Duodenal mucosa (tissue), 2 donors: ENCODE data around the gene MN1.

Experiments used
- H3K27ac ChIP-seq: one replicate; pipeline ENCODE4 v1.7.0; 2013; ENCODE audit warnings: low read depth, low read length
- H3K27me3 ChIP-seq, 2 donors: one replicate each; pipeline ENCODE4 v1.7.0; 2013; ENCODE audit warnings: low read length in 2 of 2, control low read depth in 1 of 2; ENCODE audit not compliant: insufficient read depth in 2 of 2, control insufficient read depth in 1 of 2
- H3K36me3 ChIP-seq, 2 donors: one replicate each; pipeline ENCODE4 v1.7.0; 2013; ENCODE audit warnings: low read length in 2 of 2, control low read depth in 1 of 2; ENCODE audit not compliant: insufficient read depth in 2 of 2, control insufficient read depth in 1 of 2
- H3K4me1 ChIP-seq, 2 donors: one replicate each; pipeline ENCODE4 v1.7.0; 2013; ENCODE audit warnings: low read length in 2 of 2, control low read depth in 1 of 2; ENCODE audit not compliant: insufficient read depth in 2 of 2, control insufficient read depth in 1 of 2
- H3K4me3 ChIP-seq, 2 donors: one replicate each; pipeline ENCODE4 v1.7.0; 2013; ENCODE audit warnings: low read length in 2 of 2, low read depth in 1 of 2
- H3K9ac ChIP-seq, 2 donors: one replicate each; pipeline ENCODE4 v1.7.0; 2013; ENCODE audit warnings: low read length in 2 of 2, low read depth in 1 of 2
- H3K9me3 ChIP-seq, 2 donors: one replicate each; pipeline ENCODE4 v1.7.0; 2013; ENCODE audit warnings: low read length in 2 of 2, control low read depth in 1 of 2; ENCODE audit not compliant: control insufficient read depth in 1 of 2

MN1 gene

GRCh38 chr22:27800250-27801201 lies 1.0 kb downstream of the MN1 start:
- peaks cover 0 to 16% of the 10 kb centered on the region in 2 donors for H3K4me1 ChIP-seq
- H3K36me3 ChIP-seq: no peaks in the 10 kb centered on the region
- H3K27me3 ChIP-seq: peaks cover 14 to 21% of the 10 kb centered on the region in 2 donors
- H3K9me3 ChIP-seq: no peaks in the 10 kb centered on the region
- H3K4me3 ChIP-seq: peak overlapping the region; percentile 70 to 73
- peak overlapping the region in 1 of 2 donors; percentile 25 for H3K9ac ChIP-seq
- H3K27ac ChIP-seq: peak overlapping the region; percentile 10

GRCh38 chr22:27799827-27800249 lies 1.7 kb downstream of the MN1 start:
- no peak overlapping the region for H3K9ac ChIP-seq
- H3K4me3 ChIP-seq: peak overlapping the region in 1 of 2 donors; percentile 43
- no peaks in the 10 kb centered on the region for H3K36me3 ChIP-seq
- H3K27me3 ChIP-seq: peaks cover 9 to 21% of the 10 kb centered on the region in 2 donors
- H3K4me1 ChIP-seq: peaks cover 0 to 16% of the 10 kb centered on the region in 2 donors
- H3K9me3 ChIP-seq: no peaks in the 10 kb centered on the region
- no peak overlapping the region for H3K27ac ChIP-seq

GRCh38 chr22:27799015-27799826 lies 2.3 kb downstream of the MN1 start:
- Histone ChIP-seq H3K9me3 (no peaks in the 10 kb centered on the region), H3K27ac (no peak overlapping the region), H3K4me3 (peak overlapping the region in 1 of 2 donors; percentile 32), H3K9ac (no peak overlapping the region), H3K27me3 (peaks cover 9 to 22% of the 10 kb centered on the region in 2 donors), H3K36me3 (no peaks in the 10 kb centered on the region), H3K4me1 (peaks cover 0 to 13% of the 10 kb centered on the region in 2 donors)

GRCh38 chr22:27798511-27799014 lies 3.0 kb downstream of the MN1 start:
- Histone ChIP-seq H3K9ac (no peak overlapping the region), H3K36me3 (no peaks in the 10 kb centered on the region), H3K4me3 (no peak overlapping the region), H3K4me1 (peaks cover 0 to 13% of the 10 kb centered on the region in 2 donors), H3K27ac (no peak overlapping the region), H3K9me3 (no peaks in the 10 kb centered on the region), H3K27me3 (peaks cover 9 to 21% of the 10 kb centered on the region in 2 donors)

- no peaks in the 10 kb centered on the region for H3K9me3 ChIP-seq
- no peaks in the 10 kb centered on the region for H3K36me3 ChIP-seq
- peaks cover 0 to 13% of the 10 kb centered on the region in 2 donors for H3K4me1 ChIP-seq
- H3K27me3 ChIP-seq: peaks cover 9 to 21% of the 10 kb centered on the region in 2 donors
- H3K27ac ChIP-seq: no peak overlapping the region
- H3K4me3 ChIP-seq: no peak overlapping the region
- no peak overlapping the region for H3K9ac ChIP-seq
Observed at GRCh38 chr22:27797520-27798391, 3.8 kb downstream of the MN1 start.

GRCh38 chr22:27796829-27797519 lies 4.6 kb downstream of the MN1 start:
- H3K4me1 ChIP-seq: peaks cover 0 to 8% of the 10 kb centered on the region in 2 donors
- H3K9ac ChIP-seq: no peak overlapping the region
- peaks cover 9 to 19% of the 10 kb centered on the region in 2 donors for H3K27me3 ChIP-seq
- H3K9me3 ChIP-seq: no peaks in the 10 kb centered on the region
- H3K36me3 ChIP-seq: no peaks in the 10 kb centered on the region
- no peak overlapping the region for H3K27ac ChIP-seq
- H3K4me3 ChIP-seq: no peak overlapping the region

- H3K9ac ChIP-seq: no peak overlapping the region
- H3K27me3 ChIP-seq: peaks cover 7 to 27% of the 10 kb centered on the region in 2 donors
- H3K9me3 ChIP-seq: no peaks in the 10 kb centered on the region
- no peaks in the 10 kb centered on the region for H3K36me3 ChIP-seq
- no peak overlapping the region for H3K27ac ChIP-seq
- H3K4me1 ChIP-seq: peaks cover 4% of the 10 kb centered on the region in 2 donors
- no peak overlapping the region for H3K4me3 ChIP-seq
Observed at GRCh38 chr22:27795696-27796517, 5.6 kb downstream of the MN1 start.

GRCh38 chr22:27795053-27795452 lies 6.5 kb downstream of the MN1 start:
- no peak overlapping the region for H3K9ac ChIP-seq
- H3K9me3 ChIP-seq: no peaks in the 10 kb centered on the region
- H3K4me3 ChIP-seq: no peak overlapping the region
- no peaks in the 10 kb centered on the region for H3K36me3 ChIP-seq
- H3K27ac ChIP-seq: no peak overlapping the region
- H3K27me3 ChIP-seq: peaks cover 6 to 22% of the 10 kb centered on the region in 2 donors
- peaks cover 0 to 4% of the 10 kb centered on the region in 2 donors for H3K4me1 ChIP-seq
